NT2/D1 (cell line): ENCODE data around the gene FCRL6.

Experiments
- DNase-seq: peaks from one replicate; pipeline ENCODE4 v3.0.0-alpha.2; 2011; ENCODE audit warnings: low read depth, low spot score
- H3K27me3 ChIP-seq: 2 replicates; pipeline ENCODE4 v1.6.0; 2011; ENCODE audit warnings: mild to moderate bottlenecking; ENCODE audit not compliant: insufficient read length, insufficient read depth
- H3K36me3 ChIP-seq: 2 replicates; pipeline ENCODE4 v1.6.1; 2011; ENCODE audit warnings: mild to moderate bottlenecking, low read length, mixed read lengths; ENCODE audit not compliant: insufficient read depth, insufficient read length
- H3K4me1 ChIP-seq: 2 replicates; pipeline ENCODE4 v1.5.1; 2011; ENCODE audit not compliant: insufficient read depth, insufficient read length
- H3K4me3 ChIP-seq: 2 replicates; pipeline ENCODE4 v1.5.1; 2011; ENCODE audit warnings: low read depth; ENCODE audit not compliant: insufficient read length
- H3K9ac ChIP-seq: 2 replicates; pipeline ENCODE4 v1.6.0; 2011; ENCODE audit warnings: low read depth; ENCODE audit not compliant: insufficient read length
- H3K9me3 ChIP-seq: 2 replicates; pipeline ENCODE4 v1.5.1; 2011; ENCODE audit warnings: mild to moderate bottlenecking, low read length; ENCODE audit not compliant: insufficient read depth
- SUZ12 ChIP-seq: IDR thresholded peaks from 2 replicates; pipeline ENCODE4 v1.6.1; 2011; ENCODE audit not compliant: insufficient read length, insufficient read depth; ENCODE audit errors: extremely low read depth
- YY1 ChIP-seq: IDR thresholded peaks from 2 replicates; pipeline ENCODE4 v1.6.1; 2011; ENCODE audit not compliant: insufficient read length, insufficient read depth
- ZNF274 ChIP-seq: IDR thresholded peaks from 2 replicates; pipeline ENCODE4 v1.6.1; 2011; ENCODE audit warnings: mild to moderate bottlenecking, low read depth, low read length

FCRL6 gene

DNA sequence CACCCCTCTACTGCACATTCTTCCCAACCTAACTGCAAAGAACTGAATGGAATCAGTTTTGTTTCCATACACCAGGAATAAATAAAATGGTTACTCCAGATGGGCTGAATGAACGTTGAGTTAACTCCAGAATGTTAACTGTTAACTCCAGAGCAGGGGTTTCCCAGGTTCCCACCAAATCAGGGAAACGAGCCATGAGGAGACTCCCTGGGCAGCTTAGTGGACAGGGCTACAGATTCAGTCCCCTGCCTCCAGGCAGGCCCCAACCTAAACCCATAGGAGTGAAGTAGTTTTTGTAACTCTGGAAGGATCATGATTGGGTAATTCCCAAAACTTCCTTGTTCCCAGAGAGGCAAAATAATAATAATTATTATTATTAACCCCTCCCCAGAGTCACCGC lies 46.2 kb downstream of the FCRL6 start:
- H3K4me1 ChIP-seq = no peaks in the 10 kb centered on the region
- no peak for DNase-seq
- TF ChIP-seq SUZ12 = no peak
- TF ChIP-seq ZNF274 = no peak
- TF ChIP-seq YY1 = no peak
- peaks cover 5% of the 10 kb centered on the region for H3K27me3 ChIP-seq
- H3K36me3 ChIP-seq = no peaks in the 10 kb centered on the region
- H3K4me3 ChIP-seq = no peak overlapping the region
- H3K9ac ChIP-seq = no peak overlapping the region
- no peaks in the 10 kb centered on the region for H3K9me3 ChIP-seq

DNA sequence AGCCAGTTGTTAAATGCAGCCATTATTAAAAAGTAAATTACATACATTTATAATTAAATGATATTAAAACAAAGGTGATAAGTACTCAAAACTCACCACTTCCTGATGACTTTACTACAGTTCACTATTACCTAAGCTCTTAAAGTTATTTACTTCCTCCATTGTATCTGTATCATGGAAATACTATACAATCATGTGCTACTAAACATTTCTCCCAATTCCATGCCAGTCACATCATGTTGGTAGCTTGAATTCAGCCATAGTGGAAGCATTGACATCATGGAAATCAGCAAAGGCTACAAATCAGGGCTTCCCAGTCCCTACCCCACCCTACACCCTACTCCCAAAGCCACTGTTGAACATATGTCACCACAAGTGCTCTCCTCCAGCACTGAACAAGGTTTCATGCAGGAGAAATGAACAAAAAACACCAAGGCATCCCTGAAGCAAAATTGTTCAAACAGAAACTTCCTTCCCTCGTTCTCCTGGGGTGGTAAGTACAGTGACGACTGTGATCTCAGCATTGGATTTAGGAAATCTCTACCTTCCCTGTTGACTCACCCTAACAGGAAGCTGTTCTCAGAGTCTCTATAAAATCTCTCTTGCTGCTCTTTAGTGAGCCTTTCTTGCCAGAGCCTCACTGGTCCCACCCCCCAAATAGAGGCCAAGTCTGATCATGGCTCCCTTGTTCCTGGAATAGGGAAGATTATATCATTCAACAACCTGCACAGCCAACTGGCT lies 47.6 kb downstream of the FCRL6 start:
- no peaks in the 10 kb centered on the region for H3K4me1 ChIP-seq
- H3K36me3 ChIP-seq = no peaks in the 10 kb centered on the region
- H3K4me3 ChIP-seq = no peak overlapping the region
- no peak for DNase-seq
- no peaks in the 10 kb centered on the region for H3K9me3 ChIP-seq
- TF ChIP-seq SUZ12 (no peak), YY1 (no peak), ZNF274 (no peak)
- no peak overlapping the region for H3K9ac ChIP-seq
- H3K27me3 ChIP-seq = peaks cover 14% of the 10 kb centered on the region

DNA sequence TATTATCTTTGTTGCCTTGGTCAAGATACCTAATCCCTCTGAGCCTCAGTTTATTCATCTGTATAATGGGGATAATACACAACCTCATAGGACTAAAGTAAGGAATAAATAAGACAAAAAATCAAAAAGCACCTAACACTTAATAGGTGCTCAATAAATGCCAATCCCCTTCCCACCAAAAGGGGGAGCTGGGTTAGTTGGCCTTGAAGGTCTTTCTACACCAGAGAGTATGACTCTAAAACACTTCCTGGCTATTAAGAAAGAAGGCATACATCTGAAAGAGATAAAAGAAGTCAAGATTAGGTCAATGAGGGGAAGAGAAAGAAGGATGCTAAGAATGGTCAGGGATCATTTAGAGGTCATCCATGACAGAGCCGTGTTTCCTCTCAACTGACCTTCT lies 49.2 kb downstream of the FCRL6 start:
- H3K27me3 ChIP-seq = peaks cover 30% of the 10 kb centered on the region
- H3K4me1 ChIP-seq = no peaks in the 10 kb centered on the region
- H3K4me3 ChIP-seq = no peak overlapping the region
- no peak for TF ChIP-seq YY1
- H3K9ac ChIP-seq = no peak overlapping the region
- H3K36me3 ChIP-seq = peaks cover 2% of the 10 kb centered on the region
- no peak for DNase-seq
- no peaks in the 10 kb centered on the region for H3K9me3 ChIP-seq

DNA sequence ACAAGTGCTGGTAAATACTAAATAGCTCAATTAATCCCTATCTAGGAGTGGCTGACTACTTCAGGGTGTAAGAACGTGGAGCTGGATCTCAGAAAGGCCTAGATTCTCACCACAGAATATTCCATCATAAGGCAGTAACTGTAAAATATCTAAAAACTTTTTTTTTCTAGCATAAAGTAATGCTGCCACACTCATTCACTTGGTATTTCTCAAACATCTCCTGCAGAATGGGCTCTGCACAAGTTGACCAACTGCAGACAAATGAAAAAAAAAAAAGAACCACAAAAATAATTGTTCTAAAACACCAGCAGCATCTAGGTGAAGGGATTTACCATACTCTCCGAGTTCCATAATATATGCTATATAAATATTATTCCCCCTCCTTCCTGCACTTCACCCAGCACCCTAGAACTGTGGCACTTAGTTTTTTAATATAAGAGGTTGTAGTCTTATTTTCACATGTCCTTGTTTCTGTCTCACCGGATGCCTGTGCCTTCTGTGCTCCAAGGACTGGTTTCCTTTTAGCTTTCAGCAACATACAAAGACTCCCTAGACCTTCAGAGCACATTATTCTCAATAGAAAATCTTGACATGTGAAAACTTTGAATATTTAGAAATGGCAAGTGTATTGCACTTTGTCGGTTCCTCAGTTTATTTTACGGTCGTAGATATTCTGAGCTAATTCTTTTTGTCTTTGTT lies 51.4 kb downstream of the FCRL6 start:
- H3K4me1 ChIP-seq = no peaks in the 10 kb centered on the region
- TF ChIP-seq SUZ12 = no peak
- TF ChIP-seq YY1 = no peak
- TF ChIP-seq ZNF274 = no peak
- H3K9me3 ChIP-seq = no peaks in the 10 kb centered on the region
- no peak for DNase-seq
- H3K36me3 ChIP-seq = peaks cover 8% of the 10 kb centered on the region
- peaks cover 37% of the 10 kb centered on the region for H3K27me3 ChIP-seq
- peak overlapping the region; percentile 75 for H3K9ac ChIP-seq
- peak overlapping the region; percentile 48 for H3K4me3 ChIP-seq

DNA sequence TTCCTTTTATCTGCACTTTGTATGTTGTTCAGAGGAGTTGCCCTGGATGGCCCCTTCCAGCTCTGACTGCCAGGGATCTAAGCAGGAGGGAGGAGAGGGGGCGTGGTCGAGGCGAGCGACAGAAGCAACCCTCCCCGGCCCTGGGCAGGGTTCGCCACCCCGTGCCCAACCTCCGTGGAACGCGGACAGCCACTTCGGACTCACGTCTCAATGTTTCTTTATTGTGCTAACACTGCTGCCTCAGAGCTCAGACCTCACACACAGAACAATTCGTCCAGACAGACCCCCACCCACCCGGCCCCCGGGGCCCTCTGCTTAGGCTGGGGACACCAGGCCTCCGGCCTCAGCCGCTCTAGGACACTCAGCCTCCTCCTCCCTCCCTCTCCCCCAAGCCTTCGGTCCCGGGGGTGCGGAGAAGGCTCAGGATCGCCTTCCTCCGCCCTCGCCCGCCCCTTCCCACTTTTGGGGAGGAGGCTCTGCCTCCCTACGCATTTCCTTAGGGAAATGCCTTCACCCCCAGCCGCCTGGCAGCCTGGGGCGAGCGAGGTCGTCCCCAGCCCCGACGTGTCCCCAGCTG lies 52.0 kb downstream of the FCRL6 start:
- no peaks in the 10 kb centered on the region for H3K4me1 ChIP-seq
- peak; percentile 52 for DNase-seq
- no peak for TF ChIP-seq SUZ12
- TF ChIP-seq YY1 = no peak
- TF ChIP-seq ZNF274 = no peak
- H3K36me3 ChIP-seq = peaks cover 8% of the 10 kb centered on the region
- H3K4me3 ChIP-seq = peak overlapping the region; percentile 48
- H3K27me3 ChIP-seq = peaks cover 37% of the 10 kb centered on the region
- H3K9ac ChIP-seq = peak overlapping the region; percentile 75
- no peaks in the 10 kb centered on the region for H3K9me3 ChIP-seq

DNA sequence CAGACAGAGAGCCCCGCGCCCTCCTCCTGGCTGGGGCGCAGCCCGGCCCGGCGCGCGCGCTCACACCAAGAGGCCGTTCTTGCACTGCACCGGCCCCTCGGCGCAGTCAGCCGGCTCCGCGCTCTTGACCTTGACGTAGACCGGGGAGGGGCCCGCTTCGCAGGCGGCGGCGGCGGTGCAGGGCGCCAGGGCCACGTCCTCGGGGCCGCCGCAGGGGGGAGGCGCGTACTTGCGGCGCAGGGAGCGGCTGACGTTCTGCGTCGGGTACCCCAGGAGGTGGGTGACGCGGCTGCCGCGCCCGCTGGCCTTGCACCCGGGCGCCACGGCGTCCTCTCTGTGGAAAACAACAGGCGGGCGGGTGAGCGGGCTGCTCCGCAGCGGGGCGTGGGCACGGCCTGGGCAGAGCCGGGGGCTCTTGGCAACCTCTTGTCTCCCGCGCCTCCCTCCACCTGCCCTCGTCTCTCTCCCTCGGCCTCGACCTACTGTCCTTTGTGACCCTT lies 52.6 kb downstream of the FCRL6 start:
- TF ChIP-seq SUZ12 (peak; percentile 34), YY1 (no peak), ZNF274 (no peak)
- Histone ChIP-seq H3K9me3 (no peaks in the 10 kb centered on the region), H3K9ac (peak overlapping the region; percentile 75), H3K4me1 (no peaks in the 10 kb centered on the region), H3K27me3 (peaks cover 37% of the 10 kb centered on the region), H3K4me3 (peak overlapping the region; percentile 48), H3K36me3 (peaks cover 8% of the 10 kb centered on the region)
- peak; percentile 49 for DNase-seq

DNA sequence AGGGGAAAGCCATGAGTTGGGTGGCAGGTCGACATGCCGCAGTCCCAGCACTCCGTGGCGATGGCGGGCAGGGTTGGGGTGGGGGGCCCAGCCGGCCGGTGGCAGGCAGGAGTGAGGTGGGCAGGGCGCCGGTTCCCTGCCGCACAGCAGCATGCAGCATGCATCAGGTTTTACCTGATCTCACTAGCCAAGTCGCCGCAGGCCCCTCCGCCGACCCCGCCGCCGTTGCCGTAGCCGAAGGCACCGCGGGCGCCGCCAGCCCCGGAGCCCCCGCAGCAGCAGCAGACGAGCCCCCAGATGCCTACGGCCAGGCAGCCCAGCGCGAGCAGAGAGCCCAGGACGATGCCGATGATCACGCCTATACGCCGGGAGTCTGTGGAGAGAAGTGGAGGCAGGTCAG lies 53.5 kb downstream of the FCRL6 start:
- Histone ChIP-seq H3K4me1 (no peaks in the 10 kb centered on the region), H3K36me3 (peaks cover 8% of the 10 kb centered on the region), H3K9ac (no peak overlapping the region), H3K27me3 (peaks cover 37% of the 10 kb centered on the region), H3K9me3 (no peaks in the 10 kb centered on the region), H3K4me3 (no peak overlapping the region)
- DNase-seq = no peak
- TF ChIP-seq YY1 (no peak), SUZ12 (no peak), ZNF274 (no peak)
